HG02885 (cell line): ENCODE data around the gene ACTG1.

Experiments
- ATAC-seq: cut with Tn5 transposase; IDR thresholded peaks from one replicate; pipeline ENCODE4 v1.9.1; 2021; ENCODE audit warnings: mild to moderate bottlenecking; ENCODE audit not compliant: unreplicated experiment, poor library complexity

Gene ACTG1

GRCh38 chr17:81484195-81484979 is 28.2 kb downstream of the ACTG1 start:
- ATAC-seq = peak; percentile 70

- ATAC-seq = no peak
These were observed 28.8 kb downstream of the ACTG1 start for GRCh38 chr17:81483862-81484194.

DNA sequence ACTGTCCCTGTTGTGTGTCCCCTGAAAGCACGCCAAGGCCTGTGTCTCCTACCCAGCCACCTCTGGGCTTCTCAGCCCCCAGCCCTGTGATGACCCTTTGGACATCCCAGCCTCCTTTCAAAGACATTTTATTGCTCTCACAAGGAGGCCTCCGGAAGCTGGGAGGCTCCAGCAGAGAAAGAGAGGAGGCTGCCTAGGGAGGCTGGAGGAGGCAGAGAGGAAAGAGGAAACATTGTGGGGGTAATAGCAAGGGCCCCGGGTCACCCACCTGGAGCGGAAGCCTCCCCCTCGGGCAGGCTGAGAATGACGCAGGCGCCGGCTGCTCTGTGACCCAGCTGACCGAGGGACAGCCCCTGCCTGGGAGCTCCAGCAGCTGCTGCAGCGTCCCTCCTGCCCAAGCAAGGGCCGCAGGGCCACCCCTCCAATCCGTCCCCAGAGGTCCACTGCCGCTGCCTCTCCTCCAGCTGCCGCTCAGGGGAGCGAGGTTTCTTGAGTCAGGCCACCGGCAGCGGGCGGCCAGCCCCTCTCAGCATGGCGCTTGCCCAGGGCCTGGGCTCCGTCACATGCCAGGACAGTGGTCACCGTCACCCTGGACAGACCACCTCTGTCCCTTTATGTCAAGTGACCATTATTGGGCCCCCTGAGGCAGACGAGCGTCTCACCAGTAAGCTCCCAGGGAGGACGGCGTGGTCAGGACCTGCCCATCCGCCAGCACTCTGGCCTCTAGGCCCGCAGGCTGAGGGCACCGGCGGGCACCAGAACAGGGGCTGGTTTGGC is 29.3 kb downstream of the ACTG1 start:
- no peak for ATAC-seq

GRCh38 chr17:81482673-81483072 is 29.9 kb downstream of the ACTG1 start:
- ATAC-seq = no peak

DNA sequence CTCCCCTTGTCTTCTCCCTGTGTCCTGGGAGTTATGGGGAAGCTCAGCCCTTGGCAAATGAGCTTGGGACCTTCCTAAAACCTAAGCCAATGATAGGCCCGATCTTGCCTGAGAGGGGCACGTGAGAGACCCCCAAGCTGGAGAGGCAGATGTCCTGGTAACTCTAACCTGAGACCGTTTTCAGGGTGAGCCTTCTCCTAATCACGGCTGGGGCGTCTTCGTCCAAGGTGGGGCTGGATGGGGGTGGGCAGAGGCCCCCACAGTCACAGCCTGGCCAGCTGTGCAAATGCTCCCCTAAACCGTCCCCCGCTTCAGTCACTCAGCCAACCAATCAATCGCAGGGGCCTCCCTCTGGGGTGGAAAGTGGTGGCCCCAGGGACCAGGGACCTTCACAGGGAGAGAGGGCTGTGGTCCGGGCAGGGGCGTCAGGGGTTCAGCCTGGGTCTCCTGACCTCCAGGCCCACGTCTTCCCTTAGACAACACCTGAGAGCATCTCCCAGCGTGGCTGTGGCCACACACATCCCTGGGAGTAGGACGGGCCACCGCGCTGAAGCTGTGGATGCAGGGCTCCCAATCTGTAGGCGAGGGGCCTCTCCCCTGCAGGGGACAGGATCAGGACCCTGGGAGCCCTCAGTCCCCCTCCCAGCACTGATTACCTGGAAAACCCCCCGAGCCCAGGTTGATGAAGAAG is 30.6 kb downstream of the ACTG1 start:
- ATAC-seq = no peak

GRCh38 chr17:81481073-81481799 is 31.4 kb downstream of the ACTG1 start:
- no peak for ATAC-seq

DNA sequence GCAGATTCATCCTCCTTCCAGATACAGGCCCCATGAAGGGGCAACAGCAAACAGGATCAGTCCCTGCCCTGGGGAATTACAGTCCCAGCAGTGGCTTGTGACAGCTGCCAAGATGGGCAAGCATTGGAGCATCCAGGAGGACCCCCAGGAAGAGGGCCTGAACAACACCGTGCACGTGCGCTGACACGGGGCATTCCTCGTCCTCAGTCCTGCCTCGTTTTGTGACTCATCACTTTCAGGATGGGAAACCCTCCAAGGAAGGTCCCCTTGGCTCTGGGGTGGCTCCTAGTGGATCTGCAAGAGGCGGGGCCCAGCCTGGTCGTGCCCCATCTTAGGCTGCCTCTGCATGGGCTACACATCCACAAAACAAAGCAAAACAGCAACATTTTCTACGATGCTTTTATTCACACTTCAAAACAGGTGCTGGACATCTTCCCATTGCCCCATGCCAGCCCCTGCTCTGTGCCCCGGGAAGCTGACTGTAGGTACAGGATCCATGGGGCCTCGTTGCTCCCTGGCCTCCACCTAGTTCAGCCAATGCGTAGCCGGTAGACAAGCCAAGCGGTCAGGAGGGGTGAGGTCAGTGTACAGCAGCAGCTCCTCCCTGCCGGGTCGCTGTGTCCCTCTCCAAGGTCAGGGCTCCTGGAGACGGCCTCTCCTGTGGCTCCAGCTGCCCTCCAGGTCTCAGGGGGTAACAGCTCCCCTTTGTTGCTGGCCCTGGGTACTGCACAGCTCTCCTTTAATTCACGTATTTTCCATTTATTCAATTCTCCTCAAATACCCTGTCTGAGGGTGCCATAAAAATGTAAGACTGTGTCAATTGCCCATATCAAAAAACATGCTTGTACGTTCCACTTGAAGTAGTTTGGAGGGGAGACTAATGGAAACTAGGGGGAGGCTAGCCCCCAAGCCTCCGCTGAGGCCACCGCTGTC is 32.2 kb downstream of the ACTG1 start:
- ATAC-seq = no peak

- ATAC-seq = no peak
These were observed 33.2 kb downstream of the ACTG1 start for GRCh38 chr17:81479175-81480071.

DNA sequence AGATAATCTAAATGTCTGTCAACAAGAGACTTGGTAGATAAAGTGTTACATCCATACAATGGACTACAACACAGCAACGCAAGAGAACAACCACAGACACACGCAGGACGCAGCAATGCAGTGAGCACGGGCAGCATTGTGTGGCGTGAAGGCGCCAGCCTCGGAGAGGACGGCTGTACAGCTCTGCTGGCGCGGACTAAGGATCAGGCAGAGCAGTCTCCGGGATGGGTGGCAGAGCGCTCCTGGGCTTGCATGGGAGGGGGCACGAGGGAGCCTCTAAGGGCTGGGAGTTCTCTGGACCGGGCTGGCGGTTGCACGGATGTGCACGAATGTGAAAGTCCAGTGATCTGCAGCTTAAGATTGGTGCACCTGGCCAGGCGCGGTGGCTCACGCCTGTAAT is 34.5 kb downstream of the ACTG1 start:
- no peak for ATAC-seq

DNA sequence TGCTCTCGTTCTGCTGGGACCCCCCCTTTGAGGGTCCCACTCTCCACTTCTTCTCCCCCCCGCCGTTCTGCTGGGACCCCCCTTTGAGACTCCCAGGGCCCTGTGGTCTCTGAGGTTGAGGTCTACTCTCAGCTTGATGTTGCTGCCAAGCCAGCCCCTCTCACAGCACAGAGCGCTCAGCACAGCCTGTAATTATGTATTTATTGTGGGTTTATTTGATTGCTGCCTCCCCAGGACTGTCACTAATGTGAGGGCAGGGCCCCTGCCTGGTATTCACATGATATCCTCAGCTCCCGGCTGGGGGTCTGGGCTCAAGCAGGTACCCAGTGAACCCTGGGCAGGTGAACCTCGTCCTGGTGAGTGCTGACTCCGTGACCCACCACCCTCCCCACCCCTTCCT is 35.4 kb downstream of the ACTG1 start:
- no peak for ATAC-seq

DNA sequence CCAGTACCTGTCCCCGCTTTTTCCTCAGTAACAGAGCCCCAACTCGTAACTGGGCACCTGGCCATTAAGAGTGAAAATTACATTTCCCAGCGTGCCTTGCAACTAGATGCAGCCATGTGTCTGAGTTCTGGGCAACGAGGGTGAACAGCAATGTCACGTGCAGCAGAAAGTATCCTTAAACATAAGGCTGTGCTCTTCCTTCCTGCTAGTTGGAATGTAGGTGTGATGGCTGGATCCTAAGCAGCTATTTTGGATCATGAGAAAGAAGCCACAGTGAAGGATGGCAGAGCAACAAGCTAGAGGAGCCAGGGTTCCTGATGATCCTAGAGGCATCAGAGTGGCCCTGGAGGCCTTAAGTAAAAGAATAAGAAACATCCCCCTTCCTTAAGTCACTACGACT is 36.0 kb downstream of the ACTG1 start:
- no peak for ATAC-seq

DNA sequence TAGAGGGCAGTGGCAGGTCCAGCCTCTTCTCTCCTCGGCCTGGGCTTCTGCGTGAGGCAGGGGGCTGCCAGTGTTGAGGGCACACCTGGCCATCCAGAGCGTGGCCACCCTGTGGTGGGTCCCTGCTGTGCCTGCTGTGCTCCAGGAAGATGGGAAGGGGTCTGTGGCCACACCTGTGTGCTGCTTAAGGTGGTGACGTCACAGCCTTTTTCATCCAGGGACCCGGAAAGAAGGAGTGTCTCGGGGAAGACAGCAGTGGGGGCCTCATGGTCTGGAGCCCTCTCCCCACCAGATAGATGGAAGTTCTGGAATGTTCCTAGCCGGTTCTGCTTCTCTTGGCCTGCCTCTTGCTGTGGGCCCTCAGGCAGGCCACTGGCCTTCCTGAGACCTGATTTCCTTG is 36.5 kb downstream of the ACTG1 start:
- ATAC-seq = no peak

DNA sequence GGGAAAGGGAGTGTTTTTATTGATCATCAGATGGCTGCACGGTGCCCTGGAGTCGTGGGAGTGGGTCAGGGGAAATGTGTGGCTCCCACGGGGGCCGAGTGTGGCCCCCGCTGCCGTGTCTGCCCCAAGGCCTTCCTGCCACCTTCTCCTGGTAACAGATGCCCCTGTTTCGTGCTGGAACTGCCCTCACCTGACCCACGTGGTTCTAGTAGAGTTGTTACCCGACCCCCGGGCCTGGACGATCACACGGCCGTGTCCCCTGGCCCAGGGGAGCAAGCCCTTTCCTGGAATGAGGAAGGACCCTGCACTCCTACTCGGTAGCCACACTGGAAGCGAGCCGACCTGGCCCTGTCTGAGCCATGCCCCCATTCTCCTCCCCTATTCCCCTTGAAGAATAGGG is 37.6 kb downstream of the ACTG1 start:
- no peak for ATAC-seq

DNA sequence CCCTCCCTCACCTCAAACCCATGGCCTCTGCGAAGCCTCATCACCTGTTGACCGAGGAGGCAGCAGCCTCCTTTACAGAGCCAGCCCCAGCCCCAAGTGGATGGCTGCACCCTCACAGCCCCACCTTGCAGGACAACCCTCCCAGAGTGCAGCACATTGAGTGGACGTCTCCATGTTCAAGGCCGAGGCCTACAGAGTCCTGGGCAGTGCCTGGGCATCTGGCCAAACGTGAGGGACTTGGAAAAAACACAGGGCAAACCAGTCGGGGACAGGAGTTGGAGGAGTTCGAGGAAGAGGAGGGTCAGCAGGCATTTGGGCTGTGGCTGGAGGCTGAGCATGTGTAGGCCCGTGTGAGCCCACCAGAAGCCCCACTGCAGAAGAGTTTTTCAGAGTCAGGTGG is 39.6 kb downstream of the ACTG1 start:
- no peak for ATAC-seq

- ATAC-seq = no peak
These were observed 40.7 kb downstream of the ACTG1 start for GRCh38 chr17:81471818-81472456.

- ATAC-seq = no peak
These were observed 41.4 kb downstream of the ACTG1 start for GRCh38 chr17:81470944-81471817.

- ATAC-seq = no peak
These were observed 42.2 kb downstream of the ACTG1 start for GRCh38 chr17:81470270-81470943.
